OCI-LY3 (cell line): ENCODE results near the gene ARHGAP40.

Experiments used
- CTCF ChIP-seq: fragments of 200-600, 300-600 bp; sonication (generic); IDR thresholded peaks from 2 replicates; pipeline ENCODE4 v1.5.1; 2014; ENCODE audit warnings: antibody characterized with exemption, low read length, low read depth
- EZH2phosphoT487 ChIP-seq: fragments of 200-600 bp; shearing (Covaris generic); IDR thresholded peaks from 2 replicates; pipeline ENCODE4 v1.6.1; 2018; ENCODE audit warnings: antibody characterized with exemption, mixed run types, low read depth

GRCh38 chr20:38564680-38565079 lies 36.9 kb upstream of the ARHGAP40 start:
- TF ChIP-seq CTCF (no peak), EZH2phosphoT487 (no peak)
